Measurements from ENCODE around the gene PRC1. TPM values are rescaled to one million over a fixed set of nuclear protein-coding genes. Genes with fewer than 3 reads are reported as not detected.

Gene PRC1
- total and polyA plus RNA-seq, 10 donors: 6.0 to 40.0 (median 11.7) TPM

DNA sequence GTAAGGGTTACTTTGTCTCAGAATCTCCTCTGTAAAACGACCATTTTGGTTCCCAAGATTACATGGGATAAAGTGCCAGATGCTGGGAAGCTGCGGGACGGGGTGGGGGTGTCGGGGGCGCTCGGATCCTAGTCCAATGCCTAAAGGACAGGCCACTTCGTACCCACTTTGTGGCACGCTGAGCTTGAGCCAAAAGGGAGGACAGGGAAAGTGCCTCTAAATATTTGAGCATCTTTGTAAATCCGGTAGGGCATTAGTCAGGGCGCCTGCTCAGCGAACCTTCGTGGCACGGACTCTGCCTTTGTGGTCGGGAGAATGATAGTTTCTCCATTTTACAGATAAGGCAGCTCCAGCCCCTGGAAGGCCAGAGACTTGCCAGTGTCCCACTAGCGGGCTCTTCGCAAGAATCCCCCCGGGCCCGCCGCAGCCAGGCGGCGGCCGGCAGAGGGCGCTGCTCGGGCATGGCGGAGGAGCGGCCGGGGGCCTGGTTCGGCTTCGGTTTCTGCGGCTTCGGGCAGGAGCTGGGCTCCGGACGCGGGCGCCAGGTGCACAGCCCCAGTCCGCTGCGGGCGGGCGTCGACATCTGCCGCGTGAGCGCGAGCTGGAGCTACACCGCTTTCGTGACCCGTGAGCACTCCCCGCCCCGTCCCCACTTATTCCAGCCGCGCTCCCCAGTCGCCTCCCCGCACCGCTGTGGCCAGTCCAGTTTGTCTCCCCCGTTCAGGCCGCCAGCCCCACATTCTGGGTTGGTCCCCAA, 37.9 kb downstream of the PRC1 start:
- intact Hi-C loops (cut with DNase I; ENCODE audit: low total_unique reads): no loop called here
- peak; percentile 92 for DNase-seq
- TF ChIP-seq POLR2A (IDR thresholded peaks at IDR 0.05) (no peak), POLR2AphosphoS5 (IDR thresholded peaks at IDR 0.05) (peak in 2 of 3 donors; percentile 38 to 54)
- TF ChIP-seq, protein P1, sequence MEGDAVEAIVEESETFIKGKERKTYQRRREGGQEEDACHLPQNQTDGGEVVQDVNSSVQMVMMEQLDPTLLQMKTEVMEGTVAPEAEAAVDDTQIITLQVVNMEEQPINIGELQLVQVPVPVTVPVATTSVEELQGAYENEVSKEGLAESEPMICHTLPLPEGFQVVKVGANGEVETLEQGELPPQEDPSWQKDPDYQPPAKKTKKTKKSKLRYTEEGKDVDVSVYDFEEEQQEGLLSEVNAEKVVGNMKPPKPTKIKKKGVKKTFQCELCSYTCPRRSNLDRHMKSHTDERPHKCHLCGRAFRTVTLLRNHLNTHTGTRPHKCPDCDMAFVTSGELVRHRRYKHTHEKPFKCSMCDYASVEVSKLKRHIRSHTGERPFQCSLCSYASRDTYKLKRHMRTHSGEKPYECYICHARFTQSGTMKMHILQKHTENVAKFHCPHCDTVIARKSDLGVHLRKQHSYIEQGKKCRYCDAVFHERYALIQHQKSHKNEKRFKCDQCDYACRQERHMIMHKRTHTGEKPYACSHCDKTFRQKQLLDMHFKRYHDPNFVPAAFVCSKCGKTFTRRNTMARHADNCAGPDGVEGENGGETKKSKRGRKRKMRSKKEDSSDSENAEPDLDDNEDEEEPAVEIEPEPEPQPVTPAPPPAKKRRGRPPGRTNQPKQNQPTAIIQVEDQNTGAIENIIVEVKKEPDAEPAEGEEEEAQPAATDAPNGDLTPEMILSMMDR (IDR thresholded peaks at IDR 0.05 in 8 of 11, conservative IDR thresholded peaks at IDR 0.05 in 3 of 11): peak; percentile 59 to 97 (median 89)

DNA sequence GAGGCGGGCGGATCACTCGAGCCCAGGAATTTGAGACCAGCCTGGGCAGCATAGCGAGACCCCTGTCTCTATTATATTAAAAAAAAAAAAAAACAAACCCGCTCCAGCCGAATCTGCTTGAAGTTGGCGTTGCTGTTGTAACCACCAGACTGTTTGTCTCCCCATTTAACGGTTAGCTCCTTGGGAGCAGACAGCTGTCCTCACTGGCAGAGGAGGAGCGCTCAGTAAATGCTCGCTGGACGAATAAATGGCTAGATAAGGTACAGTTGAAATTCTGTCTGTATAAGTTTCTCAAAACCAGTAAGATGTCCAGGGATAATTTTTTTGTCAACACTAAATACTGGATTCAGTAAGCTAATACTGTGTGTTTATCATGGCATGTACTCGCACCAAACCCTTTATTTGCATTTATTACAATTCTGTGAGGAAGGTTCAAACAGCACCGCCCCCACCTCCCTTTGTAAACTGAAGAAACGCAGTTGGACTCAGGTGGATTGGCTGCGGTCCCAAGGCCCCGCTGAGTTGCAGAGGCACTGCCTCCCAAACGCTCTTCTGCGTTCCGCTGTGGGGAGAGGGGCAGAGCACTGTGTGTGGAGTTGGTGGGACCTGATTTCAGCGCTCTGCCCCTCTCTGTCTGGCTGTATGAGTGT, 38.6 kb downstream of the PRC1 start:
- peaks cover 14 to 39% (median 30%) of the 10 kb centered on the region in 6 donors for H3K4me1 ChIP-seq
- H3K27ac ChIP-seq: peak overlapping the region in 3 of 8 donors; percentile 93 to 96 (median 96)
- TF ChIP-seq POLR2AphosphoS5 (IDR thresholded peaks at IDR 0.05): no peak
- TF ChIP-seq POLR2A (IDR thresholded peaks at IDR 0.05): no peak
- TF ChIP-seq, protein P1 (IDR thresholded peaks at IDR 0.05 in 8 of 11, conservative IDR thresholded peaks at IDR 0.05 in 3 of 11): no peak
- 69 to 83% (median 73%) methylated on average over 20 of the region's 20 CpGs for WGBS, 5 donors
- no peaks in the 10 kb centered on the region for H3K27me3 ChIP-seq (replicated peaks in 1 of 7)
- DNase-seq: no peak
- H3K4me3 ChIP-seq: peak overlapping the region in 7 of 8 donors; percentile 78 to 97 (median 84)
- H3K36me3 ChIP-seq: peaks cover 0 to 65% (median 42%) of the 10 kb centered on the region in 6 donors
- intact Hi-C loops (cut with DNase I; ENCODE audit: low total_unique reads): no loop called here
- no peaks in the 10 kb centered on the region for H3K9me3 ChIP-seq

More for the DNA sequence above, 37.9 kb downstream of the PRC1 start:
- Histone ChIP-seq H3K4me3 (peak overlapping the region; percentile 25 to 82 (median 47)), H3K27me3 (replicated peaks in 1 of 7) (no peaks in the 10 kb centered on the region), H3K4me1 (peaks cover 14 to 39% (median 30%) of the 10 kb centered on the region in 6 donors), H3K36me3 (peaks cover 0 to 65% (median 42%) of the 10 kb centered on the region in 6 donors), H3K9me3 (no peaks in the 10 kb centered on the region), H3K27ac (peak overlapping the region in 3 of 8 donors; percentile 9 to 54 (median 26))
- 13 to 32% (median 22%) methylated on average over 22 to 56 of the region's 56 CpGs for WGBS, 5 donors

DNA sequence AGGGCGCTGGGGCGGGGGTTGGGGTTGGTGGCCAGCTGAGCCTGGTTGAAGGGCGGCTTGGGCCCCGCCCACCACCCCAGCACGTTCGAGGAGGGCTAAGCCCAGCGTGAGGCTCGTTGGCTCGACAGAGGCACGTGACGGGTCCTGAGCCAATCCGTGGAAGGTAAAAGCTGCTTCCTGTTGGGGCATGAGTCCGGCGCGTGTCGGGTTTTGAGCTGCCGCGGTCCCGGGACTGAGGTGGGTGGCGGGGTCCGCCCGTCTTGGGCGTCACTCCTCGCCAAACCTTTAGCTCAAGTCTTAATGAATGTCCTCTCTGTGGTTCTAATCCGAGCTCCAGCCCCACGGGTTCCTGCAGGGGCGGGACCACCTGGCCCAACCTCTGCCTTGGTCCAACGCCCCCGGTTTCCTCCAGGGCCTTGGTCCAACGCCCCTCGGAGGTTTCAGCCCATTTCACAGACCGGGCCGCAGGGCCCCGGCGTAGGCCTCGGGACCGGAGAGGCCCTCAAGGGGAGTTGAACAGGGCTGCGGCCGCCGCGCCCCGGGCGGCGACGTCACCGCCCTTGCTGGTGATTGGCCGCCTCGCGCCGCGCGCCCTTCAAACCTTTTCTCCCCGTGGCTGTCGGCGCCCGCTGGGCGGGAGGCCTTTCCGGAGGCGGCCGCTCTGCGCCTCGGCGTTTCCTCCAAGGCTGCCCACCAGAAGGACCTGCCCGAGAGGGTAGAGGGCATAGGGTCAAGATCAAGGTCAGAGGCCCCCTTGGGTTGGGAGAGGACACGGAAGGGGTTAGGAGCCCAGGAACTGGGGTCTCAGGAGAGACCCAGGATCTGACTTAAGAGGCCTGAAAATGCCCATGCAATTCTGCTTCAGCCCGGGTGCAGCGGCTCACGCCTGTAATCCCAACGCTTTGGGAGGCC, 39.4 kb downstream of the PRC1 start, which contains the start of gene RCCD1:
Gene RCCD1, plus strand, starts transcription at position 173 of the 912 bp plus-strand sequence. CDS start 1,851 bp downstream, outside the sequence.
- H3K27me3 ChIP-seq (replicated peaks in 1 of 7): no peaks in the 10 kb centered on the region
- WGBS, 5 donors: 2 to 4% (median 2%) methylated on average over 44 to 69 of the region's 69 CpGs
- no peaks in the 10 kb centered on the region for H3K9me3 ChIP-seq
- intact Hi-C loops (cut with DNase I; ENCODE audit: low total_unique reads): no loop called here
- peak within 1 kb of the TSS; percentile 88 to 96 (median 93) for H3K27ac ChIP-seq
- peaks cover 14 to 39% (median 30%) of the 10 kb centered on the region in 6 donors for H3K4me1 ChIP-seq
- peak within 1 kb of the TSS; percentile 78 to 97 (median 85) for H3K4me3 ChIP-seq
- TF ChIP-seq POLR2AphosphoS5 (IDR thresholded peaks at IDR 0.05) (peak; percentile 93 to 96 (median 94)), POLR2A (IDR thresholded peaks at IDR 0.05) (no peak)
- TF ChIP-seq, protein P1 (IDR thresholded peaks at IDR 0.05 in 8 of 11, conservative IDR thresholded peaks at IDR 0.05 in 3 of 11): peak in 1 of 11 experiments; percentile 25
- peaks cover 0 to 65% (median 42%) of the 10 kb centered on the region in 6 donors for H3K36me3 ChIP-seq
- peak; percentile 100 for DNase-seq
